ENCODE results near the gene SEPTIN1. TPM values are rescaled to one million over a fixed set of nuclear protein-coding genes. Genes with fewer than 3 reads are reported as not detected.

SEPTIN1 gene
- total and polyA plus RNA-seq, 2 of the 13 experiments (the other 11 are each of a cell fraction or from before 2014, with no cell fraction given): 0.18 to 0.67 TPM

- TF ChIP-seq SMAD1 (CRISPR knock-in tag; IDR thresholded peaks at IDR 0.05; ENCODE audit: borderline replicate concordance, low read depth) (no peak; the same call in 1 of the 2 replicates), ZNF343 (CRISPR knock-in tag; IDR thresholded peaks at IDR 0.05) (no peak; the same call in 1 of the 2 replicates), KLF13 (CRISPR knock-in tag; IDR thresholded peaks at IDR 0.05) (no peak), RFXANK (CRISPR knock-in tag; IDR thresholded peaks at IDR 0.05) (no peak), FOXM1 (CRISPR knock-in tag; IDR thresholded peaks at IDR 0.05) (no peak; the same call in 1 of the 2 replicates), SOX13 (IDR thresholded peaks at IDR 0.05) (no peak), SOX13 (CRISPR knock-in tag; conservative IDR thresholded peaks at IDR 0.05 in 1 of 2, IDR thresholded peaks at IDR 0.05 in 1 of 2) (peak in 1 of 2 experiments; percentile 10; a peak in 1 of 4 replicates), BORCS8-MEF2B (CRISPR knock-in tag; IDR thresholded peaks at IDR 0.05) (peak; percentile 84), MNT (IDR thresholded peaks at IDR 0.05) (peak; percentile 62), ARID3A (IDR thresholded peaks at IDR 0.05; ENCODE audit: low read depth, low read length) (no peak), ZNF10 (CRISPR knock-in tag; IDR thresholded peaks at IDR 0.05; ENCODE audit: borderline replicate concordance, low read depth) (no peak), ZFX (CRISPR knock-in tag; IDR thresholded peaks at IDR 0.05; ENCODE audit: low read depth) (peak; percentile 92), ZNF543 (CRISPR knock-in tag; IDR thresholded peaks at IDR 0.05) (no peak), DPF2 (CRISPR knock-in tag; IDR thresholded peaks at IDR 0.05; ENCODE audit: borderline replicate concordance, low read depth) (no peak), HOXD1 (CRISPR knock-in tag; IDR thresholded peaks at IDR 0.05) (peak; percentile 72), RNF2 (conservative IDR thresholded peaks at IDR 0.05; ENCODE audit: low read depth) (0 out of 2 replicates have a peak, but pooled peaks have one; percentile 75), ASH2L (IDR thresholded peaks at IDR 0.05; ENCODE audit: insufficient read length, low read depth, low read length) (peak; percentile 20), MYPOP (CRISPR knock-in tag; IDR thresholded peaks at IDR 0.05) (peak; percentile 72), TEAD2 (CRISPR knock-in tag; IDR thresholded peaks at IDR 0.05) (peak; percentile 97), ZNF883 (CRISPR knock-in tag; IDR thresholded peaks at IDR 0.05; ENCODE audit: not compliant biosample characterization) (peak; percentile 26), ZNF333 (CRISPR knock-in tag; IDR thresholded peaks at IDR 0.05; ENCODE audit: borderline replicate concordance) (no peak), ZNF484 (CRISPR knock-in tag; IDR thresholded peaks at IDR 0.05; ENCODE audit: borderline replicate concordance, low read depth) (no peak), ZBTB21 (CRISPR knock-in tag; IDR thresholded peaks at IDR 0.05) (no peak), ZFP37 (CRISPR knock-in tag; IDR thresholded peaks at IDR 0.05; ENCODE audit: borderline replicate concordance) (peak; percentile 77; the same call in 1 of the 2 replicates), RAD51 (IDR thresholded peaks at IDR 0.05; ENCODE audit: borderline replicate concordance) (no peak), MXD3 (CRISPR knock-in tag; IDR thresholded peaks at IDR 0.05) (peak; percentile 92), ZNF781 (CRISPR knock-in tag; IDR thresholded peaks at IDR 0.05; ENCODE audit: borderline replicate concordance, not compliant biosample characterization) (no peak)
These were observed 48.1 kb upstream of the SEPTIN1 start (continued) for GRCh38 chr16:30430428-30430970.
